GM12892 (cell line): ENCODE measurements around the gene MEI1.

ENCODE experiments used
- POLR2A ChIP-seq: IDR thresholded peaks from 2 replicates; pipeline ENCODE4 v1.6.1; 2011; ENCODE audit warnings: low read depth, low read length, control low read depth
- POLR2AphosphoS5 ChIP-seq: IDR thresholded peaks from 2 replicates; pipeline ENCODE4 v1.6.1; 2011; ENCODE audit warnings: low read depth, low read length, control low read depth

DNA sequence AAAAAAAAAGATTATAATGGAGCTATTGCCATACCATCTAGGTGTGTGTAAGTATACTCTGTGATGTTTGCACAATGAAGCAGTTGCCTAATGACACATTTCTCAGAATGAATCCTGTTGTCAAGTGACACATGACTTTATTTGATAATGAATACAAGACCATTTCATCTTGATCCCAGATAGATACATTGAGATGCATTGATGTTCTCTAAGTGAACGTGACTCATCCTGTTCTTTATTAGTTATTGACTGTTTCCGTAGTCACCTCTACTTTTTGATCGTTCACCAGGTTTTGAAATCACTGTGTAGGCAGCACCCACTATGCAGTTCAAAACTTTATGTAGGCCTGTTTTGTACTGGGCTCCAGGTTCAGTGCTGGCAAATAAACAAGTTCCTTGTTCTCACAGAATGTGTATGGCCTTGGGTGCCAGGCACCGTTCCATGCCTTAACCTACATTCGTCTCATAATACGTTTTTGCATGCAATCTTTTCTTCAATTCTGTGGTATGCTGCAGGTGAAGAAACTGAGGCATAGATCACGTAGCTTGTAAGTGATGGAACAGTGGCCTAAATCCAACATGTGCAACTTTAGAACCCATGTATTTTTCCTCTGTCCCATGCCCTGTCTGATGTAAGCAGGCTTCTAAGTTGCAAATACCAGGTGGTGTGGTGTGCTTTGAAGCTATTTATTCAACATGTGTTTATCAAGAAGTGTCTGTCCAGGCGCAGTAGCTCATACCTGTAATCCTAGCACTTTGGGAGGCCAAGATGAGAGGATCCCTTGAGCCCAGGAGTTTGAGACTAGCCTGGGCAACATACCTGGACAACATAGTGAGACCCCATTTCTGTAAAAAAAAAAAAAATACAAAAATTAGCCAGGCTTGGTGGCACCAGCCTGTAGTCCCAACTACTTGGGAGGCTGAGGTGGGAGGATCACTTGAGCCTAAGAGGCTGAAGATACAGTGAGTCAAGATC is 144.0 kb downstream of the MEI1 start:
- TF ChIP-seq POLR2AphosphoS5 (no peak), POLR2A (0 out of 2 replicates have a peak, but pooled peaks have one; percentile 19)
